IgD-negative memory B cell (primary cell): ENCODE data around the gene CKS2. TPM values are rescaled to one million over a fixed set of nuclear protein-coding genes. Genes with fewer than 3 reads are reported as not detected.

Experiments
- H3K27ac Mint-ChIP-seq, 3 donors: one replicate each; pipeline ENCODE4 v1.8.0; 2020 to 2022; ENCODE audit warnings: mild to moderate bottlenecking in 3 of 3, mixed read lengths in 3 of 3, moderate library complexity in 1 of 3
- H3K27me3 Mint-ChIP-seq: one replicate; pipeline ENCODE4 v1.8.0; 2021; ENCODE audit warnings: mixed read lengths
- H3K36me3 Mint-ChIP-seq: one replicate; pipeline ENCODE4 v1.8.0; 2020; ENCODE audit warnings: mild to moderate bottlenecking, mixed read lengths
- H3K4me1 Mint-ChIP-seq, 3 donors: one replicate each; pipeline ENCODE4 v1.8.0; 2020 to 2022; ENCODE audit warnings: mixed read lengths in 3 of 3, mild to moderate bottlenecking in 1 of 3
- H3K4me3 Mint-ChIP-seq, 4 donors: one replicate each; pipeline ENCODE4 v1.8.0; 2020 to 2022; ENCODE audit warnings: mild to moderate bottlenecking in 4 of 4, mixed read lengths in 4 of 4, moderate library complexity in 3 of 4
- H3K9me3 Mint-ChIP-seq, 3 donors: one replicate each; pipeline ENCODE4 v1.8.0; 2020 to 2021; ENCODE audit warnings: mixed read lengths in 3 of 3, mild to moderate bottlenecking in 1 of 3
- polyA plus RNA-seq: library from polyadenylated mRNA; unstranded; fragments of 300-500 nt; fragmentation: Illumina TruSeq; gene quantifications from one replicate; pipeline ENCODE4 v1.2.3, GENCODE V29; 2021

Gene CKS2
- polyA plus RNA-seq, 1 donor from 2014 or later: 61.3 TPM

DNA sequence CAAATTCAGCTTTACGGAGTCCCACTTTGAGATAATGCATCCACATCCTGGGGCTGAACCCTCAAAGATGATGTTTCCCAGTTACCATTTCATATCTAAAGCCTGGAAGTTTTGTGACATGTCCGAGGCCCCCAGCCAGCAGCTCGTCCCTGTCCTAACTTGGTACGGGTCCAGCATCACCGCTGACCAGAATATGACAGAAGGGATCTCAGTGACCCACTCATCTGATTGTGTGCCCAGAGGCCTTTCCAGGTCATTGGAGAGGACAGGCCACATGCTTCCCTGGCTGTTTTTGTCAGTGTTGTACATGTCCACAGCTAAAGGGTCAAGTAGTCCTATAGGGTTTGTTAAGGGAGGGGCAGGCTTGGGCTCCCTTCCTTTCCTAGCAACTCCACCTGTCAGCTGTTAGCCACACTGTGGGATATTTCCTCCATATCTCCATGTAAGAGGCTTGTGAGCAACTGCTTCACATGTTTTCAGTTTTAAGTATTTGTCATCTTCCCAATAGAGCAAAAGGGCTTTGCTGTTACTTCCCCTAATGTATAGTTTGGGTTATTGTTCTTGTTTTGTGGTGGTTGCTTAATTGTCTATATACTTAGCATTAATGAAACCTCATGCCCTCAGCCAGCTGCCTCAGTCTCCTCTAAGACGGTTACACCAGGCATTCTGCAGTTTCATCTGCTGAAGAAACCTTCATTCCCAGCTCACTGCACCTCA lies 40.7 kb downstream of the CKS2 start:
- Mint-ChIP-seq H3K9me3 (no peaks in the 10 kb centered on the region), H3K36me3 (peaks cover 3% of the 10 kb centered on the region), H3K4me1 (peaks cover 6 to 10% (median 8%) of the 10 kb centered on the region in 3 donors), H3K4me3 (no peak overlapping the region), H3K27ac (peak overlapping the region in 2 of 3 donors; percentile 76 to 84), H3K27me3 (no peaks in the 10 kb centered on the region)

DNA sequence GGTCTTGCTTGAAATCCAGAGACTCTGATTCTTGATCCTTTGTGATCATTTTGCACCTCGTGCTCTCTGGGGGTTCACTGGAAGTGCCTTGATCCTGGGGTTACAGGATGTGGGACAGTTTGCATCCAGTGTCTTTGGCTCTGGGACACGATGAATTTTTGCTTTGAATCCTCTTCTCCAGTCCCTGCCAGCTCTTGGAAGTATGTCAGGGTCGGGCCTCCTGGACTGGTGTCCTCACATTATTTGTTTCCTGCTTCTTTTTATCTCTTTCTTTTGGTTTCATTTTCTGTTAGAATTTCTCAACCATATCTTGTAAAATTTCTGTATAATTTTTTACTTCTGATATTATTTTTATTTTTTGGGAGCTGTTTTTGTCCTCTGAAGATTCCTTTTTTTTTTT lies 41.5 kb downstream of the CKS2 start:
- Mint-ChIP-seq H3K9me3 (no peaks in the 10 kb centered on the region), H3K36me3 (peaks cover 3% of the 10 kb centered on the region), H3K27me3 (no peaks in the 10 kb centered on the region), H3K27ac (peak overlapping the region in 1 of 3 donors; percentile 84), H3K4me3 (peak overlapping the region in 2 of 4 donors; percentile 1 to 67), H3K4me1 (peaks cover 6 to 10% (median 8%) of the 10 kb centered on the region in 3 donors)

DNA sequence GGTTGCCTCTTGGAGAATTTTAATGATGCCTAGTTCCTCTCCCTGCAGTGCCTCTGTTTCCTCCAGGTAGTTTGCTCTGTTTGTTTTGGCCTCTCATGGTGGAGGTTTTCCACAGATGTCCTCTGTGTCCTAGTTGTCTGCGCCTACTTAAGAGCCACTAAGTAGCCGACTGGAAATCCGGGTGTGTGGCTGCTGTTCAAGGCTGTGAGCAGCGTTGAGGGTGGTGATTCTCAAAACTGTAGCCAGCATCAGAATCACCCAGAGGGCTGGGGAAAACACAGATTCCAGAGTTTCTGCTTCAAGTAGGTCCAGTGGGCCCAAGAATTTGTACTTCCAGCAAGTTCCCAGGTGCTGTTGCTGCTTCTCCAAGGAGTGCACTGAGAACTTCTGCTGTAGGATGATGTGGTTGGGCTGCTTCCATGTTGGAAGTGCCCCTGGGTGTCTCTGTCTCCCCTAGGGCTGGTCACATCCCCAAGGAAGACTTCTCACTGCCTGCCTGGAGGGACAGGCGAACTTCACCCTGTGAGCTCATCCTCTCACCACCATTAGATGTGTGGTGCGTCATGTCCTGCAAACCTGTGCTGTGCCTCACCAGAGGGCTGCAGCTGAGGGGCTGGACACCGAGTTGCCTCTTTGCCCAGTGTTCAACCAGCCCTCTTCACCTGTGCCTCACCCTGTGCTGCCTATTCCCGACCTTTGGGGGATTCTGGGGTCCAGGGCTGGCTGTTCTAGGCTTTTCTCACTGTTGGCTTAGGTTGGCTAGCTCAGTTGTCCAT lies 42.1 kb downstream of the CKS2 start:
- Mint-ChIP-seq H3K4me3 (peak overlapping the region in 2 of 4 donors; percentile 1 to 67), H3K4me1 (peaks cover 6 to 10% (median 8%) of the 10 kb centered on the region in 3 donors), H3K27ac (no peak overlapping the region), H3K36me3 (peaks cover 6% of the 10 kb centered on the region), H3K27me3 (no peaks in the 10 kb centered on the region), H3K9me3 (no peaks in the 10 kb centered on the region)

DNA sequence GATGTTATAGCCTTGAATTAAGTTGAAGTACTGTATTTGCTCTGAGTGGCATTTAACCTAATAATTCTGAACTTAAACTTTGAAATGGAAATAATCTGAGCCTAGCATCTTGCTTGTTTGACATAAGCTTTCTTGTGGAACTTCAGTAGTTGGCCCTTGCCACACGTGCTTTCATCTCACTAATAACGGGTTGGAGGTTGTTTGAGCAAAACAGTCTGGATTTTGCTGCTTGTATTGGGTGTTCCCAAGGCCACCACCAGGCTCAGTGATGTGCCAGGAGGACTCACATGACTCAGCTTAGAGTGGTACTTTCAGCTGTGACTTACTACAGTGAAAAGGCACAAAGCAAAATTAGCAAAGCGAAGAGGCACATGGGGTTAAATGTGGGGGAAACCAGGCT lies 43.0 kb downstream of the CKS2 start:
- no peak overlapping the region for H3K4me3 Mint-ChIP-seq
- H3K4me1 Mint-ChIP-seq: peaks cover 6 to 10% (median 8%) of the 10 kb centered on the region in 3 donors

DNA sequence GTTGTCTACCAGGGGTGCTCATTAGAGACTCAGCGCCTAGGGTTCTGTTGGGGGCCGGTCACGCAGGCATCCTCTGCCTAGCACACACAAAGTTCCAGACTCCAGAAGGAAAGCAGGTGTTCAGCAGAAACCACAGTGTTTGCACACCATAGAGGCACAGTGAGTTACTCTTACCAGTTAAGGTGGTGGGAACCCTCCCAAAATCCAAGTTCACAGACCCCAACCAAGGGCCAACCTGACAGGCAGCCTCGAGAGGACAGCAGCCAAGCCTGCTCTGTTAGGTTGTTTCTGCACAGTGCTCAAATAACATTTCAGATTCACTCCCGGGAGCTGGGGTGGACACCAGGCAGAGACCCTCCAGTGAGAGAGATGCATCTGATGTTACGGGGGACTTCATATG lies 43.5 kb downstream of the CKS2 start:
- H3K27me3 Mint-ChIP-seq: no peaks in the 10 kb centered on the region
- no peaks in the 10 kb centered on the region for H3K9me3 Mint-ChIP-seq
- H3K4me1 Mint-ChIP-seq: peaks cover 6 to 10% (median 8%) of the 10 kb centered on the region in 3 donors
- H3K27ac Mint-ChIP-seq: peak overlapping the region in 2 of 3 donors; percentile 29 to 68
- peaks cover 4% of the 10 kb centered on the region for H3K36me3 Mint-ChIP-seq
- H3K4me3 Mint-ChIP-seq: no peak overlapping the region

More for the DNA sequence above, 43.0 kb downstream of the CKS2 start:
- Mint-ChIP-seq H3K36me3 (peaks cover 6% of the 10 kb centered on the region), H3K27ac (no peak overlapping the region), H3K9me3 (no peaks in the 10 kb centered on the region), H3K27me3 (no peaks in the 10 kb centered on the region)

DNA sequence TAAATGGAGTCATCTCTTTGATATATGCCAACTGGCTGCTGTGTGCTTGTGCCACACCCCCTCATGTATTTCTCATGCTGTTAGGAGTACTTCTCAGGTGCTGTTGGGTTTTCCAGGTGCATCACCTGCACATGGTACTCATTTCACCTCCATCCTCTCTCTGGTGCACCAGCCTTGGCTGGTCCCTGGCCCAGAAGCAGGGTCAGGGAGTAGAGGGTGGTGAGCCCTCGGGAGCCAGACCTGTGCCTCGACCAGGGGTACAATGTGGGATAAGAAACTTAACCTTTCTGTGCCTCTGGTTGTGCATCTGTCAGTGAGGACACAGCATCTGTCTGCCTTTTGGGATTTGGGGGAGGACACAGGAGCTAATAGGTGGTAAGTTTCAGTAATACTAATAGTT lies 45.8 kb downstream of the CKS2 start:
- H3K27me3 Mint-ChIP-seq: no peaks in the 10 kb centered on the region
- H3K27ac Mint-ChIP-seq: no peak overlapping the region
- H3K4me3 Mint-ChIP-seq: no peak overlapping the region
- H3K9me3 Mint-ChIP-seq: no peaks in the 10 kb centered on the region
- H3K4me1 Mint-ChIP-seq: peaks cover 7 to 10% (median 9%) of the 10 kb centered on the region in 3 donors
- H3K36me3 Mint-ChIP-seq: peaks cover 4% of the 10 kb centered on the region

DNA sequence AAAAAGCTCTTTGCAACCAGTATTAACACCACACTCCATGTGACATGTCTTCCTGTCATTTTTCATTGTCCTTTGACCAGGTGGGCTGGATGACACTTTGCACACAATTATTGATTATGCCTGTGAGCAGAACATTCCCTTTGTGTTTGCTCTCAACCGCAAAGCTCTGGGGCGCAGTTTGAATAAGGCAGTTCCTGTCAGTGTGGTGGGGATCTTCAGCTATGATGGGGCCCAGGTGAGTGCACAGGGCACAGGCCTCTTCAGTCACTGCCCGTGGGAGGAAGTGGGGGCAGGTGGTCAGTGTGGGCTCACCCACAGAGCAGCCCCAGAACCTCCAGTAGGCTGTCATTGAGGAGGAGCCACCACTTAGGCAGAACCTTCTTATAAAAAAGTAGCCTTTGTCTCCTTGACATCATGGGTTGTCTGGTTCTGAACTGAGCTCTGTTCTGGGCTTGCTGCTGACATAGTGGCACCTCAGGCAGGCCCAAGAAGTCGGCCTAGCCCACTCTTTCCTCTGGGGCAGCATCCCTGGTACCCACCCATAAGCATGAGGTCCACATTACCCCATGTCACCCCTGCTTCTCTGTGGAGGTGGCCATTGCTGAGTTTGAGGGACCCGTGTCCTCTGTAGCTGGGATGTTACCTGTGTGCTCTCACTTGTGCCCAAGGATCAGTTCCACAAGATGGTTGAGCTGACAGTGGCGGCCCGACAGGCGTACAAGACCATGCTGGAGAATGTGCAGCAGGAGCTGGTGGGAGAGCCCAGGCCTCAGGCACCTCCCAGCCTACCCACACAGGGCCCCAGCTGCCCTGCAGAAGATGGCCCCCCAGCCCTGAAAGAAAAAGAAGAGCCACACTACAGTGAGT lies 46.6 kb downstream of the CKS2 start:
- Mint-ChIP-seq H3K36me3 (peaks cover 4% of the 10 kb centered on the region), H3K4me3 (no peak overlapping the region), H3K9me3 (no peaks in the 10 kb centered on the region), H3K4me1 (peaks cover 2 to 6% (median 4%) of the 10 kb centered on the region in 3 donors), H3K27me3 (no peaks in the 10 kb centered on the region), H3K27ac (peak overlapping the region in 1 of 3 donors; percentile 83)

DNA sequence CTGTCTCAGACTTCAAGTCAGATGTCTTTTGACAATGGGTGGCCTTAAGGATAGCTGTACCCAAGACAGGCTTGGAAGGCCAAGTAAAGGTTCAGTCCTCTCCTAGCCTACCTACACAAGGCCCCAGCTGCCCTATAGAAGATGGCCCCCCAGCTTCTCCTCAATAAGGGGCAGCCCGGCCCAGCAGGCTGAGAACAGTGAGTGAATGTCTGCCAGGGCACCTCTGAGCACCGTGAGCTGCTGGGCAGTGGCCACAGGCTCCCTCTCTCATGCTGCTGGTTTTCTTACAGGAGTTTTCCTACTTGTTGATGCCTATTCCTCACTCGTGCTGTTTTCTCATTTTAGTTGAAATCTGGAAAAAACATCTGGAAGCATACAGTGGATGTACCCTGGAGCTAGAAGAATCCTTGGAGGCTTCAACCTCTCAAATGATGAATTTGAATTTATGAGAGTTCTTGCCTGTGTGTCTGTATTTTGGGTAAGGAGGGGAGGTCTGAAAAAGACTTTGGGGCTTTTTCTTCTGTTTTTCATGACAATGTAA lies 47.5 kb downstream of the CKS2 start:
- no peaks in the 10 kb centered on the region for H3K27me3 Mint-ChIP-seq
- no peak overlapping the region for H3K4me3 Mint-ChIP-seq
- H3K27ac Mint-ChIP-seq: peak overlapping the region in 1 of 3 donors; percentile 83
- no peaks in the 10 kb centered on the region for H3K9me3 Mint-ChIP-seq
- H3K36me3 Mint-ChIP-seq: peaks cover 4% of the 10 kb centered on the region
- H3K4me1 Mint-ChIP-seq: peaks cover 0 to 6% (median 3%) of the 10 kb centered on the region in 3 donors

DNA sequence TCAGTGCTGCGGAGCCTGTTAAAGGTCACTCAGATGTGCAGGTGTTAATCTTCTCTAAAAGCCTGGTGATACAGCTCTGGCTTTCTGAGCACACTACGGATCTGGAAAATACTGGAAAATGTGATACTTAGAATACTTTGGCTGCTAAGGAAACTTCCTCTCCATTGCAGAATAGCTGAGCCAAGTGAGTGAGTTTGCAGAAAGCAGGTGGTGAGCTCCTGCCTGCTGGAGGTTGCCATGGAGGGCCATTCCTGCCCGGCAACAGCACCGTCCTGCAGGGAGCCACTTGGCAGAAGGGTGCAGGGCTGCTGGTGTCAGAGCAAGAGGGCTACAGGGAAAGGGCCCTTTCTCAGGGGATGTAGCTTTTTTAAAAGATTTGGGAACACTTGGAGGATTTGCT lies 48.0 kb downstream of the CKS2 start:
- Mint-ChIP-seq H3K36me3 (peaks cover 4% of the 10 kb centered on the region), H3K27ac (peak overlapping the region in 1 of 3 donors; percentile 78)

DNA sequence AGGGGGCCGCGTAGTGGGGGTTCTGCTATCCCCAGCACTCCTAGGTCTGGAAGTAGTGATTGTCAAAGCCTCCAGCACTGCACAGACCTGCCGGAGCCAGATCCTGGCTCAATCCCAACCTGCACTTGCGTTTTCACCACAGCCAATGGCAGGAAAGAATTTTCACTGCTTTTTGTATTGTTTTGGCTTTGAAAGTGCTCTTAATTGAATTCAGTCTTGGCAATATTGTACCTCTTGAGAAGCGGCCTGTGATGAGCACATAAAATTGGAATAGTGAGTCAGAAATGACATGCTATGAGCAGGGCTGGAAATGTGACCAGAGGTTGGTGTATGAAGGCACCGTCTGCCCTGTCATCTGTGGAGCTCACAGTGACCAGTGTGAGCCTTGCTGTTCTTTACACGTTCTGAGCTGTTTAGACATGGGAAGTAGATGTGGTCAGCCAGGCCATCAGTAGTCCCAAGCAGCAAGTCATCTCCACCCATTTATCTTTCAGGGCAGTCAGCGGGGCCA lies 48.8 kb downstream of the CKS2 start:
- peaks cover 4% of the 10 kb centered on the region for H3K36me3 Mint-ChIP-seq
- H3K27me3 Mint-ChIP-seq: no peaks in the 10 kb centered on the region
- H3K4me3 Mint-ChIP-seq: no peak overlapping the region
- H3K4me1 Mint-ChIP-seq: peaks cover 0 to 6% (median 3%) of the 10 kb centered on the region in 3 donors
- no peak overlapping the region for H3K27ac Mint-ChIP-seq
- H3K9me3 Mint-ChIP-seq: no peaks in the 10 kb centered on the region

More for the DNA sequence above, 48.0 kb downstream of the CKS2 start:
- H3K9me3 Mint-ChIP-seq: no peaks in the 10 kb centered on the region
- H3K27me3 Mint-ChIP-seq: no peaks in the 10 kb centered on the region
- peak overlapping the region in 1 of 4 donors; percentile 3 for H3K4me3 Mint-ChIP-seq
- H3K4me1 Mint-ChIP-seq: peaks cover 0 to 6% (median 3%) of the 10 kb centered on the region in 3 donors

DNA sequence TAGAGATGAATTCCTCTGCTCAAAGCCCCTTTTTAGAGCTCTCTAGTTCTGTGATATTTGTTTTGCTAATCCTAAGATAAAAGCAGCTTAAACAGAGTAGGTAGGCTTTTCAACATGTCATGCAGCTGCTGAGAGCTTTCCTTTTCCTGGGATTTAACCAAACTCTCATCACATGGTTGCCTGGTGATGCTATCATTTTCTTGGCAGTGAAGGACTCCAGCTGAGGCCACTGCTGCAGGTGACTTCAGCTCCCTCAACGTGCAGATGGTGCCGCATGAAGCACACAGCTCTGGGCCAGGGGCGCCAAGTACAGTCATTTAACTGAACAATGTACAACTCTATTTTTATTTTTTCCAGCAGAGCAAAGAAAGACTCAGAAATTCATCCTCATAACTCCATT lies 49.5 kb downstream of the CKS2 start:
- no peaks in the 10 kb centered on the region for H3K9me3 Mint-ChIP-seq
- no peaks in the 10 kb centered on the region for H3K27me3 Mint-ChIP-seq
- peaks cover 0 to 6% (median 3%) of the 10 kb centered on the region in 3 donors for H3K4me1 Mint-ChIP-seq
- H3K4me3 Mint-ChIP-seq: no peak overlapping the region
- peak overlapping the region in 1 of 3 donors; percentile 36 for H3K27ac Mint-ChIP-seq
- H3K36me3 Mint-ChIP-seq: peaks cover 3% of the 10 kb centered on the region

DNA sequence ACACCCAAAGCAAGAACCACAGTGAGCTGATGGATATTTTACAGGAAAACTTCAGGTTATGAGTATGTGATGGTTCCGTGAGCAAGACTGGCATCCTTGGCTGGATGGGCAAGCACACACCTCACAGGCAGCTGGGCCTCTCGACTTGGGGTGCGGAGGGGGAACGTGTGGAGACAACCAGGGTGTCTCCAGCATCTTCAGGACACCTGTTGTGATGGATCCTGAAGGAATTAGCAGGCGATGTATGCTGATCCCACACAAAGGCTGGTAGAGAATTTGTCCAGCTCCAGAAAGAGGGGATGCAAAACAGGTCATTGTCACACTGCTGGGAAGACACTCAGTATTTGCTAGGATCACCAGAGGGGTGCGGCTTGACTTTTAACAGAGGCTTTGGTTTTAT lies 50.0 kb downstream of the CKS2 start:
- H3K9me3 Mint-ChIP-seq: no peaks in the 10 kb centered on the region
- H3K4me3 Mint-ChIP-seq: no peak overlapping the region
- H3K27ac Mint-ChIP-seq: peak overlapping the region in 1 of 3 donors; percentile 36
- H3K27me3 Mint-ChIP-seq: no peaks in the 10 kb centered on the region
- peaks cover 0 to 6% (median 3%) of the 10 kb centered on the region in 3 donors for H3K4me1 Mint-ChIP-seq
- H3K36me3 Mint-ChIP-seq: peaks cover 3% of the 10 kb centered on the region

DNA sequence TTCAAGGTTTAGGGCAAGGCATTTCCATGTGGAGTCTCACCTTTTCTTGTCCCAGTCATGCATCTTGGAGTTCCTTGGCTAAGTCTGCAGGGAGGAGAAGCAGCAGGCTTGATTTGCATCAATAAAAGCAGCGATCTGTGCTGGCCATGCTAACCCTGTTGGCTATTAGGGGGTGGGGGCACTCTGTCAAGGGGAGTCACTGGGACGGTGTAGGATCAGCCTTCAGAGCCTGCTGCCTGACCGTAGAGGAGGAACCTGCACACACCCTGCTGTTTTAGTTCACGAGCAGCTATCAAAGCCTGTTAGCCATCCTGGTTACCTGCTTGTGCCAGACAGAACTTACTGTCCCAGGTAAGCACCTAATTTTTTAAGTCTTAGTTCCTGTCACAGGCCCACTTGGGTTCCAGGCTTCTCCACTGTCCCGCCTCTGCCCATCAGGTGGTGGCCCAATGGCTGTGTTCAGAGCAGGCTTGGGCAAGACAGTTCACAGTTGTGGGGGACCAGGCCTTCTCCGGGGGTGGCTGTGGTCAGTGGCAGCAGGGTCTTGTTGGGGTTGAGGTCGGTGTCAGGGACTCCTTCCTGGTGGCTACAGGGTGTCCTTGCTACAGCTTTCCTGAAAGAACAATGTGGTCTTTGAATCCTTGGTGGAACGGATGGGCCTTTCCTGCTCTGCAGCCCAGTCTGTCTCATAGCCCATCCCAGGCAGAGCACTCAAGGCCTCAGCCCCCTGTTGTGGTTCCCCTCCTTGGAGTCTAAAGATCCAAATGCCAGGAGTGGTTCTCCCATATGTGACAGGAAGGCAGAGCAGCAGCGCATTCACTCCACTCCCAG lies 51.0 kb downstream of the CKS2 start:
- Mint-ChIP-seq H3K36me3 (peaks cover 3% of the 10 kb centered on the region), H3K27ac (peak overlapping the region in 1 of 3 donors; percentile 46), H3K9me3 (no peaks in the 10 kb centered on the region), H3K27me3 (no peaks in the 10 kb centered on the region), H3K4me3 (no peak overlapping the region), H3K4me1 (peaks cover 0 to 6% (median 1%) of the 10 kb centered on the region in 3 donors)
